ENCODE results near the gene CD209. TPM values are rescaled to one million over a fixed set of nuclear protein-coding genes. Genes with fewer than 3 reads are reported as not detected.

CD209 gene
- total and polyA plus RNA-seq, 9 of the 15 experiments (the other 6 are each of a cell fraction or from before 2014, with no cell fraction given), result 0.01 TPM; not detected in 8

GRCh38 chr19:7729211-7729610, 18.1 kb downstream of the CD209 start (continued):
- TF ChIP-seq PRPF4 (IDR thresholded peaks at IDR 0.05; ENCODE audit: insufficient read depth, low read depth, low read length, poor library complexity, severe bottlenecking) (no peak), PHB (CRISPR knock-in tag; IDR thresholded peaks at IDR 0.05) (no peak), JUNB (CRISPR knock-in tag; conservative IDR thresholded peaks at IDR 0.05) (no peak)

DNA sequence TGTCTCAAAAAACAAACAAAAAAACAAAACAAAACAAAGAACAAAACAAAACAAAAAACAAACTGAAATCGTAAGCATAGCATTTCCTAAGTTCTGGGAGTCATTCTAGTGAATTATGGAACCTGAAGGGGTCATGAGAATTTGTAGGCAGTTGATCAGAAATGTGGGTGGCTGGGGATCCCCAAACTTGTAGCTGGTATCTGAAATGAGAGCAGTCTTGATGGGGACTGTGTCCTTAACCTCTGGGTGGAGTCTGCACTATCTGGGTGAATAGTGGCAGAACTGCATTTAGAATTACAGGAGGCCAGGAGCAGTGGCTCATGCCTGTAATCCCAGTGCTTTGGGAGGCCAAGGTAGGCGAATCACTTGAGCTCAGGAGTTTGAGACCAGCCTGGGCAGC, 21.5 kb downstream of the CD209 start:
- no peaks in the 10 kb centered on the region for H3K9me1 ChIP-seq (ENCODE audit: control insufficient read depth, insufficient read depth, low read length)
- no peaks in the 10 kb centered on the region for H3K36me3 ChIP-seq (ENCODE audit: control insufficient read depth, insufficient read depth, low read length)
- H3K4me1 ChIP-seq (replicated peaks in 1 of 2; ENCODE audit: control insufficient read depth in 2 of 2, insufficient read depth in 2 of 2, low read length in 2 of 2), result peaks cover 0 to 15% of the 10 kb centered on the region in 2 experiments; a peak in 2 of 5 replicates
- no peaks in the 10 kb centered on the region for H3K79me2 ChIP-seq (ENCODE audit: control insufficient read depth, insufficient read depth, low read length)
- intact Hi-C loops (cut with micrococcal nuclease) (no loop called here), in situ Hi-C loops (cut with MboI) (no loop called here)
- no peak for TF ChIP-seq KDM5B (IDR thresholded peaks at IDR 0.05; ENCODE audit: insufficient replicate concordance, low read depth, low read length)
- CTCF ChIA-PET (ENCODE audit: low intra/inter-chr PET ratio), result no interaction called here
- H2AFZ ChIP-seq (ENCODE audit: low read depth, low read length), result no peak overlapping the region
- no TSS peak for BruUV-seq (replicated peaks)
- 0 out of 2 replicates have a peak, but pooled peaks cover 3% of the 10 kb centered on the region for H4K20me1 ChIP-seq (replicated peaks; ENCODE audit: control insufficient read depth, insufficient read depth, low read length)
- 6% methylated on average over 2 of the region's 2 CpGs for WGBS (ENCODE audit: insufficient coverage, low coverage, missing lambda C conversion rate)
- no peak overlapping the region for H3K9ac ChIP-seq (ENCODE audit: insufficient read depth in 1 of 2, low read depth in 2 of 2, low read length in 2 of 2)
- H3K4me3 ChIP-seq, result no peak overlapping the region
- POLR2A ChIA-PET, result interaction anchor here (0.6 kb wide), 1 partner anchor 401 kb away, joined by 3 read pairs; no protein-coding TSS in a partner anchor
- no peak for ATAC-seq
- DNase-seq (ENCODE audit: extremely low read depth in 1 of 4, low spot score in 3 of 4), result no peak
- no peak overlapping the region for H3K4me2 ChIP-seq (ENCODE audit: insufficient read depth, low read length)
- peaks cover 7 to 61% of the 10 kb centered on the region in 2 experiments for H3K27me3 ChIP-seq (ENCODE audit: control insufficient read depth in 2 of 2, insufficient read depth in 2 of 2, low read length in 2 of 2)
- H3K9me3 ChIP-seq (replicated peaks; ENCODE audit: control insufficient read depth, insufficient read depth, low read depth, low read length), result no peaks in the 10 kb centered on the region
- H3K27ac ChIP-seq (ENCODE audit: extremely low read depth, low read depth, low read length), result no peak overlapping the region
- FAIRE-seq, result no peak

Measured in K562 (cell line).